ENCODE data around the gene RRN3. TPM values are rescaled to one million over a fixed set of nuclear protein-coding genes. Genes with fewer than 3 reads are reported as not detected.
"Not testable (repeated sequence)": the region's sequence is repeated elsewhere in the genome, so short reads cannot be mapped to it uniquely, and the experiment has no call there.

The RRN3 gene
- total RNA-seq, 4 donors from 2014 or later, result 13.5 to 33.0 (median 24.0) TPM

DNA sequence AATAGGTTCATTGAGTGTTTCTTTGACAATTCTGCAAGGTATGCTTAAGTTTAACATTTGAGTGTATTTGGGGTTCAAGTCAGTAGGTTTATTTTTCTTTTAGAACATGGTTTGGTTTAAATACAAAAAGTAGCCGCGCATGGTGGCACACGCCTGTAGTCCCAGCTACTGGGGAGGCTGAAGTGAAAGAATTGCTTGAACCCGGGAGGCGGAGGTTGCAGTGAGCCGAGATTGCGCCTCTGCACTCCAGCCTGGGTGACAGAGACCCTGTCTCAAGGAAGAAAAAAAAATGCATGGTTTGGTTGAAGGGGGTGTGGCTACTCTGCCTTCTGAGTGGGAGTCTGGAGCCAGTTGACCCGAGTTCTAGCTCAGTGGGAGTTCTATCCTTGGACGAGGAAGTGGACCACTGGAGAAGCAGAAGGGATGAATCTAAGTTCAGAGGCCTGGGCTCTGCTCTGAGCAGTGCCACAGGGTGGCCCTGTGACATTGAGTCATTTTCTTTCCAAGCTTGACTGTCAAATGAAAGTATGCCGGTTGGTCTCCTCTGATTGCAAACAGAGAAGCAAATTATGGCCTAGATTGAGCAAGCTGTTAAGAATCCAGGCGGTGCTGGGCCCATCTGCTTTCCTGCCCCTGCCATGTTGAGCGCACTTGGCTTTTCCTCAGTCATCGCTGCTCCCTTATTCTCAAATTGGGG is 70.5 kb downstream of the RRN3 start:
- in situ Hi-C loops (cut with MboI; ENCODE audit: low pct_ligation_motif_present in 1 of 4, low pct_unique_long_range_greater_than_20kb in 1 of 4, low sequenced_read_pairs in 3 of 4); H3K9me3 ChIP-seq; DNase-seq; H3K4me3 ChIP-seq; H3K27me3 ChIP-seq; intact Hi-C loops (cut with DNase I; ENCODE audit: low total_unique reads): not testable (repeated sequence)
- Histone ChIP-seq H3K4me1 (peaks cover 0 to 12% (median 1%) of the 10 kb centered on the region in 4 donors), H3K27ac (peak overlapping the region in 2 of 4 donors; percentile 3 to 7), H3K36me3 (peaks cover 0 to 31% (median 7%) of the 10 kb centered on the region in 4 donors)
- WGBS, 2 donors (ENCODE audit: low coverage in 1 of 2), result 88 to 92% methylated on average over 12 to 13 of the region's 13 CpGs

DNA sequence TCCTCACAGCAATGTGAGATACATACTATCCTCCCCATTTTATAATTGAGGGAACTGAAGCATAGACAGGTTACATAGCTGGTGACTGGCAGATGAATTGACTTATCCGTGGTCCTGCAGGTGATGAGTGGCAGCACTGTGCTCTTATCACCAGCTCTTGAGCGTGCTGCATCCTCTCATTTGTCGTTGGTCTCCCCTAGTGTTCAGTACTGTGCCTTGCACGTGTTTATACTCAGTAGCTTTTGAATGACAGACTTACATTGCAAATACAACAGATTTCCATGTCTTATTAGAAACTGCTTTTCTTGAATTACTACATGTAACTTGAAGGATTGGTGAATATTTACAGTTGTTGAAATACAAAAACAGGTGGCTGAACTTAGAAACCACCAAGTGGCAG is 71.9 kb downstream of the RRN3 start:
- TF ChIP-seq, protein P1, sequence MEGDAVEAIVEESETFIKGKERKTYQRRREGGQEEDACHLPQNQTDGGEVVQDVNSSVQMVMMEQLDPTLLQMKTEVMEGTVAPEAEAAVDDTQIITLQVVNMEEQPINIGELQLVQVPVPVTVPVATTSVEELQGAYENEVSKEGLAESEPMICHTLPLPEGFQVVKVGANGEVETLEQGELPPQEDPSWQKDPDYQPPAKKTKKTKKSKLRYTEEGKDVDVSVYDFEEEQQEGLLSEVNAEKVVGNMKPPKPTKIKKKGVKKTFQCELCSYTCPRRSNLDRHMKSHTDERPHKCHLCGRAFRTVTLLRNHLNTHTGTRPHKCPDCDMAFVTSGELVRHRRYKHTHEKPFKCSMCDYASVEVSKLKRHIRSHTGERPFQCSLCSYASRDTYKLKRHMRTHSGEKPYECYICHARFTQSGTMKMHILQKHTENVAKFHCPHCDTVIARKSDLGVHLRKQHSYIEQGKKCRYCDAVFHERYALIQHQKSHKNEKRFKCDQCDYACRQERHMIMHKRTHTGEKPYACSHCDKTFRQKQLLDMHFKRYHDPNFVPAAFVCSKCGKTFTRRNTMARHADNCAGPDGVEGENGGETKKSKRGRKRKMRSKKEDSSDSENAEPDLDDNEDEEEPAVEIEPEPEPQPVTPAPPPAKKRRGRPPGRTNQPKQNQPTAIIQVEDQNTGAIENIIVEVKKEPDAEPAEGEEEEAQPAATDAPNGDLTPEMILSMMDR (IDR thresholded peaks at IDR 0.05), result peak; percentile 21 to 65 (median 55)
- H3K9me3 ChIP-seq; in situ Hi-C loops (cut with MboI; ENCODE audit: low pct_ligation_motif_present in 1 of 4, low pct_unique_long_range_greater_than_20kb in 1 of 4, low sequenced_read_pairs in 3 of 4); H3K27me3 ChIP-seq; H3K4me3 ChIP-seq; intact Hi-C loops (cut with DNase I; ENCODE audit: low total_unique reads): not testable (repeated sequence)
- H3K36me3 ChIP-seq, result peaks cover 0 to 34% (median 7%) of the 10 kb centered on the region in 4 donors
- H3K27ac ChIP-seq, result peak overlapping the region in 2 of 4 donors; percentile 1 to 3
- peaks cover 0 to 15% (median 1%) of the 10 kb centered on the region in 4 donors for H3K4me1 ChIP-seq
- peak; percentile 46 for DNase-seq
- WGBS, 2 donors (ENCODE audit: low coverage in 1 of 2), result 26 to 35% methylated on average over 4 of the region's 4 CpGs

DNA sequence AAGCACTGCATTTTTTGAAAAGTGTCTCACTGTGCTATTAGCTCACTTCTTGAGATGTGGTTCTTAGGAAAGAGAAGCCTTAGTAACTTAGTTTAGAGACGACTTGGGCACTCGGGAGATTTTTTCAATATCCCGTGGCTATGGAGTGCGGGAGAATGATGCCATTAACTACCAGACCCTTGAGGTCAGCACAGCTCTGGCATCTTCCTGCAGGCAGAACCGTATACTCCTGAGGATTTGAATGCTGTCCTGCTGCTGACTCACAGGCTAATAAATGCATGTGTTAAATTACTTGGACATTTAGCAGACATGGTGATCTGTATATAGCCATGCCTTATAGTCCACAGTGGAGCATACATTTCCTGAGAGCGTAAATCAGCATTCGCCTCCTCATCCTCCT is 72.6 kb downstream of the RRN3 start:
- DNase-seq; H3K27me3 ChIP-seq; H3K9me3 ChIP-seq; H3K4me3 ChIP-seq; in situ Hi-C loops (cut with MboI; ENCODE audit: low pct_ligation_motif_present in 1 of 4, low pct_unique_long_range_greater_than_20kb in 1 of 4, low sequenced_read_pairs in 3 of 4); intact Hi-C loops (cut with DNase I; ENCODE audit: low total_unique reads): not testable (repeated sequence)
- Histone ChIP-seq H3K36me3 (peaks cover 0 to 39% (median 10%) of the 10 kb centered on the region in 4 donors), H3K4me1 (peaks cover 0 to 23% (median 3%) of the 10 kb centered on the region in 4 donors), H3K27ac (peak overlapping the region in 2 of 4 donors; percentile 1 to 3)
- TF ChIP-seq POLR2AphosphoS5 (IDR thresholded peaks at IDR 0.05), result peak in 1 of 3 donors; percentile 27
- 75 to 81% methylated on average over 7 of the region's 7 CpGs for WGBS, 2 donors (ENCODE audit: low coverage in 1 of 2)

DNA sequence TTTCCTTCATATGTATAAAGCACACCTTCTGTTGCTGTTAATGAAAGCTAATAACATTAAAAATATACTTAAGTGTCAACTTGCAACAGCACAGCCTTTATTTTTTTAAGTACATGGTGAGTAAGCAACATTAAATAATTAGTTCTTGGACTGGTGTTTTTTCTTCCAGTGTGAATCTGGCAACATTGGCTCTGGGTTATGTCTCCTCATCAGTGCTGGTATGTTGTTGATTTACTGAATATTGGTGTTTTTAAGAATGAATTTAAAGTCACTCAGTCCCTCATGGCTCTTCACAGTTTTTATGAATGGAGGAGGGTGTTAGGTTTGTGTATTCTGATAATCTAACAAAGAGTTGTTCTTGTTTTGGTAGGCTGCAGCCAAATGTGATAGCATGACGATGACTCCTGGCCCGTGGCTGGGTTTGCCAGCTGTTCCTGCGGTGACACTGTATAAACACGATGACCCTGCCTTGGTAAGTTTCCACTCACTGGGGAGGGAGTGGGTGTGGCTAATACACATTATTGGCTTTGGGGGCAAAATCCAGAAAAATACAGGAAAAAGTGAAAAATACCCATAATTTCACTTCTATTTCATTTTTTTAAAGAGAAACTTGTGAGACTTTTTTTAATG is 77.0 kb downstream of the RRN3 start:
- H3K36me3 ChIP-seq, result peaks cover 0 to 27% (median 7%) of the 10 kb centered on the region in 4 donors

DNA sequence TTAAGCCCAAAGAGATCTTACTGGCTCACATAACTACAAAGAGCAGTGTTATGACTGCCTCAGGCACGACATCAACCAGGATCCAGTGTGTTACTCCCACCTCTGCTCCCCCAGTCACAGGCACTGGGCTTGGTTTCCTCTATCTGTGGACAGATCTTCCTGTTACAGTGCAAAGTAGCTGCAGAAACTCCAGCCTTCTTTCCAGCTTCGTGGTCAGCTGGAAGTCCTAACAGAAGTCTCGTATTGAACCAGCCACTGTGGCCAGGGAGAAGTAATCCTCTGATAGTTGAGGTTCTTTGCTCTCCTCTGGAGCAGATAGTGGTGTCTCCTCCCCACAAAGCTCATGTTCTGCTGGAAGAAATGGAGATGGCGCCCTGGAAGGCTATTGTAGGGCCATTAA is 77.7 kb downstream of the RRN3 start:
- H3K27me3 ChIP-seq; DNase-seq; in situ Hi-C loops (cut with MboI; ENCODE audit: low pct_ligation_motif_present in 1 of 4, low pct_unique_long_range_greater_than_20kb in 1 of 4, low sequenced_read_pairs in 3 of 4); H3K4me3 ChIP-seq; H3K9me3 ChIP-seq; intact Hi-C loops (cut with DNase I; ENCODE audit: low total_unique reads): not testable (repeated sequence)
- H3K4me1 ChIP-seq, result peaks cover 0 to 31% (median 7%) of the 10 kb centered on the region in 4 donors
- H3K27ac ChIP-seq, result peak overlapping the region; percentile 48 to 66 (median 56)
- H3K36me3 ChIP-seq, result peaks cover 0 to 27% (median 8%) of the 10 kb centered on the region in 4 donors
- 80 to 90% methylated on average over 2 to 4 of the region's 4 CpGs for WGBS, 2 donors (ENCODE audit: low coverage in 1 of 2)

More for the DNA sequence above, 77.0 kb downstream of the RRN3 start:
- 18 to 24% methylated on average over 4 of the region's 4 CpGs for WGBS, 2 donors (ENCODE audit: low coverage in 1 of 2)
- H3K27ac ChIP-seq, result peak overlapping the region; percentile 48 to 66 (median 56)
- in situ Hi-C loops (cut with MboI; ENCODE audit: low pct_ligation_motif_present in 1 of 4, low pct_unique_long_range_greater_than_20kb in 1 of 4, low sequenced_read_pairs in 3 of 4); intact Hi-C loops (cut with DNase I; ENCODE audit: low total_unique reads); H3K27me3 ChIP-seq; DNase-seq; H3K9me3 ChIP-seq; H3K4me3 ChIP-seq: not testable (repeated sequence)
- H3K4me1 ChIP-seq, result peaks cover 0 to 31% (median 7%) of the 10 kb centered on the region in 4 donors
- peak in 2 of 3 donors; percentile 69 to 71 for TF ChIP-seq POLR2AphosphoS5 (IDR thresholded peaks at IDR 0.05)

DNA sequence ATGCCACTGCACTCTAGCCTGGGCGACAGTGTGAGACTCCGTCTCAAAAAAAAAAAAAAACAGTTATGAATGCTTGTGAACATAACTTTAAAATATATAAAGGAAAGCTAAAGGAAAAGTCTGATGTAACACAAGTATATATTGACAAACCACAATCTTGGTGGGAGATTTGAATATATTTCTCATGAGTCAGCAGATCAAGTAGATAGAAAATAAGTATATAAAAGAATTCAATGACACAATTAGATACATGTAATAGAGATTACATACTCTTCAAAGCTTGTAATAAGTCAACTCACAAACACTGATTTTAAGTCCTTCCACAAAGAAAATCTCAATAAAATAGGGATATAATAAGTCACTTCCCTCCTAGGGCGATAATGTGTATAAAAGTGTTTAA is 78.4 kb downstream of the RRN3 start:
- 96 to 98% methylated on average over 2 to 3 of the region's 3 CpGs for WGBS, 2 donors (ENCODE audit: low coverage in 1 of 2)
- DNase-seq; H3K27me3 ChIP-seq; H3K4me3 ChIP-seq; intact Hi-C loops (cut with DNase I; ENCODE audit: low total_unique reads); H3K9me3 ChIP-seq; in situ Hi-C loops (cut with MboI; ENCODE audit: low pct_ligation_motif_present in 1 of 4, low pct_unique_long_range_greater_than_20kb in 1 of 4, low sequenced_read_pairs in 3 of 4); H3K27ac ChIP-seq: not testable (repeated sequence)
- Histone ChIP-seq H3K36me3 (peaks cover 0 to 27% (median 12%) of the 10 kb centered on the region in 4 donors), H3K4me1 (peaks cover 0 to 31% (median 7%) of the 10 kb centered on the region in 4 donors)

DNA sequence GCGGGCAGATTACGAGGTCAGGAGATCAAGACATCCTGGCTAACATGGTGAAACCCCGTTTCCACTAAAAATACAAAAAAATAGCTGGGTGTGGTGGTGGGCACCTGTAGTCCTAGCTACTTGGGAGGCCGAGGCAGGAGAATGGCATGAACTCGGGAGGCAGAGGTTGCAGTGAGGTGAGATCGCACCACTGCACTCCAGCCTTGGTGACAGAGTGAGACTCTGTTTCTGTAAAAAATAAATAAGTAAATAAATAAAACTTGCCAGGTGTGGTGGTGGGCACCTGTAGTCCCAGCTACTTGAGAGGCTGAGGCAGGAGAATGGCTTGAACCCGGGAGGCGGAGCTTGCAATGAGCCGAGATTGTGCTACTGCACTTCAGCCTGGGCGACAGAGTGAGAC is 81.1 kb downstream of the RRN3 start:
- in situ Hi-C loops (cut with MboI; ENCODE audit: low pct_ligation_motif_present in 1 of 4, low pct_unique_long_range_greater_than_20kb in 1 of 4, low sequenced_read_pairs in 3 of 4); intact Hi-C loops (cut with DNase I; ENCODE audit: low total_unique reads); H3K4me3 ChIP-seq; H3K9me3 ChIP-seq; H3K27ac ChIP-seq; H3K27me3 ChIP-seq; DNase-seq: not testable (repeated sequence)
- Histone ChIP-seq H3K4me1 (peaks cover 0 to 31% (median 7%) of the 10 kb centered on the region in 4 donors), H3K36me3 (peaks cover 0 to 39% (median 13%) of the 10 kb centered on the region in 4 donors)
- WGBS, 2 donors (ENCODE audit: low coverage in 1 of 2), result 94 to 95% methylated on average over 10 of the region's 10 CpGs
